ENCODE results near the gene ATXN2. TPM values are rescaled to one million over a fixed set of nuclear protein-coding genes. Genes with fewer than 3 reads are reported as not detected.
"Not testable (repeated sequence)": the region's sequence is repeated elsewhere in the genome, so short reads cannot be mapped to it uniquely, and the experiment has no call there.

ATXN2 gene
- total RNA-seq, 2 experiments from 2014 or later = 32.2 to 35.6 TPM

DNA sequence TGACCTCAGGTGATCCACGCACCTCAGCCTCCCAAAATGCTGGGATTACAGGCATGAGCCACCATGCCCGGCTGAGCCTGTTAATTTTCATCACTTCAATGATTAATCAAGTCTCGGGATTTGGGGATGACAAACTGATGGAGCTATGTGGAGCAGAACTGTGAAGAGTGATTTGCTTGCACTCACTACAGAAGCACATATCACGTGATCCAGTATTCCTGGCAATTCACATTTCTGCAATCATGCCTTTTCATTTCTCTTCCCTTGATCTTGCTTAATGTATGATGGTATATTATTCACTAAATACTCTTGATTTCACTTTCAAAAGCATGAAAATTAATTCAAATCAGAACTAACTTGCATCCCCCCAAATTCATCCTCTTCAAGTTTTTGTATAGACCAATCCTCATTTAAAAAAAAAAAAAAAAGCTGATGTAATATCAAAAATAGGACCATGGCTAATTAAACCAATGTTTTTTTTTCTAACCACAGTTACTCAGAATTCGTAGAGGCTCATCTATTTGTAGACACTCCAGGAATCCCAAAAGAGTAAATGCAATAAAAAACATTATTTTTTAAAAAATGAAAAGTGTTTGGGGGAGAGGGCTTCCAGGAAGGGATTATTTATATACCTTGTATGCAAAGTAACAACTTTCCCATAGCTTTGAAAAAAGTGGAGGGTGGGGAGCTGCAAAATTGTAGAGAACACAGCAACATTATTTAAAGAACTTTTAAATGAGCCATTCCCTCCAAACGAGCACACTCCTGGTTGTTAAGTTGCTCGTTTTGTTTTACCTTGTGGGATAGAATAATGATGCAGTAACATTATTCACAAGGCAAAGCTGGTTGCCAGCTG is 7.0 kb upstream of the ATXN2 start:
- H3K36me3 Mint-ChIP-seq (ENCODE audit: low read depth) = no peaks in the 10 kb centered on the region
- intact Hi-C loops (cut with micrococcal nuclease) = no loop called here
- ATAC-seq (no peak), DNase-seq (no peak)
- H3K4me3 Mint-ChIP-seq = no peak overlapping the region
- CTCF ChIA-PET = interaction anchor here (0.7 kb wide), 1 partner anchor 207 kb away, joined by 3 read pairs; no protein-coding TSS in a partner anchor
- H3K27me3 Mint-ChIP-seq = no peaks in the 10 kb centered on the region
- H3K27ac Mint-ChIP-seq = no peak overlapping the region
- POLR2A ChIA-PET = no interaction called here
- no peaks in the 10 kb centered on the region for H3K4me1 Mint-ChIP-seq (ENCODE audit: low read depth)
- TF ChIP-seq, protein P1, sequence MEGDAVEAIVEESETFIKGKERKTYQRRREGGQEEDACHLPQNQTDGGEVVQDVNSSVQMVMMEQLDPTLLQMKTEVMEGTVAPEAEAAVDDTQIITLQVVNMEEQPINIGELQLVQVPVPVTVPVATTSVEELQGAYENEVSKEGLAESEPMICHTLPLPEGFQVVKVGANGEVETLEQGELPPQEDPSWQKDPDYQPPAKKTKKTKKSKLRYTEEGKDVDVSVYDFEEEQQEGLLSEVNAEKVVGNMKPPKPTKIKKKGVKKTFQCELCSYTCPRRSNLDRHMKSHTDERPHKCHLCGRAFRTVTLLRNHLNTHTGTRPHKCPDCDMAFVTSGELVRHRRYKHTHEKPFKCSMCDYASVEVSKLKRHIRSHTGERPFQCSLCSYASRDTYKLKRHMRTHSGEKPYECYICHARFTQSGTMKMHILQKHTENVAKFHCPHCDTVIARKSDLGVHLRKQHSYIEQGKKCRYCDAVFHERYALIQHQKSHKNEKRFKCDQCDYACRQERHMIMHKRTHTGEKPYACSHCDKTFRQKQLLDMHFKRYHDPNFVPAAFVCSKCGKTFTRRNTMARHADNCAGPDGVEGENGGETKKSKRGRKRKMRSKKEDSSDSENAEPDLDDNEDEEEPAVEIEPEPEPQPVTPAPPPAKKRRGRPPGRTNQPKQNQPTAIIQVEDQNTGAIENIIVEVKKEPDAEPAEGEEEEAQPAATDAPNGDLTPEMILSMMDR (IDR thresholded peaks at IDR 0.05) = no peak
- no peaks in the 10 kb centered on the region for H3K9me3 Mint-ChIP-seq

DNA sequence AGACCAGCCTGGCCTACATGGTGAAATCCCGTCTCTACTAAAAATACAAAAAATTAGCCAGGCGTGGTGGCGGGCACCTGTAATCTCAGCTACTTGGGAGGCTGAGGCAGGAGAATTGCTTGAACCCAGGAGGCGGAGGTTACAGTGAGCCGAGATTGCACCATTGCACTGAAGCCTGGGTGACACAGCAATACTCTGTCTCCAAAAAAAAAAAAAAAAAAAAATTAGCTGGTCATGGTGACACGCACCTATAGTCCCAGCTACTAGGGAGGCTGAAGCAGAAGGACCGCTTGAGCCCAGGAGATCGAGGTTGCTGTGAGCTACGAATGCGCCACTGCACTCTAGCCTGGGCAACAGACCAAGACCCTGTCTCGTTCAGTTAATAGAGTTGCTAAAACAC is 3.7 kb upstream of the ATXN2 start:
- H3K4me1 Mint-ChIP-seq (ENCODE audit: low read depth); POLR2A ChIA-PET; DNase-seq; H3K27me3 Mint-ChIP-seq; H3K9me3 Mint-ChIP-seq; ATAC-seq; H3K27ac Mint-ChIP-seq; intact Hi-C loops (cut with micrococcal nuclease); CTCF ChIA-PET; H3K4me3 Mint-ChIP-seq; H3K36me3 Mint-ChIP-seq (ENCODE audit: low read depth): not testable (repeated sequence)

DNA sequence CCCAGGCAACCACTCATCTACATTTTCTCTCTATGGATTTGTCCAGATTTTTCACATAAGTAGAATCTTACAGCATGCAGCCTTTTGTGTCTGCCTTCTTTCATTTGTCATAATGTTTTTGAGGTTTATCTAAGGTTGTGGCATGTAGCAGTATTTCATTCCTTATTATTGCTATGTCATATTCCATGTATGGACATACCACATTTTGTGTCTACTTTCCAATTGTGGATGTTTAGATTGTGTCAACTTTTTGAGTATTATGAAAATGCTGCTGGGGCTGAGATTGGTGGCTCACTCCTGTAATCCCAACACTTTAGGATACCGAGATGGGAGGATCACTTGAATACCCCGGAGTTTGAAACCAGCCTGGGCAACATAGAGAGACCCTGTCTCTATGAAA is 3.2 kb upstream of the ATXN2 start:
- ATAC-seq (no peak), DNase-seq (no peak)
- no peaks in the 10 kb centered on the region for H3K27me3 Mint-ChIP-seq
- H3K9me3 Mint-ChIP-seq = no peaks in the 10 kb centered on the region
- no peak overlapping the region for H3K27ac Mint-ChIP-seq
- H3K4me3 Mint-ChIP-seq = no peak overlapping the region
- ChIA-PET POLR2A (no interaction called here), CTCF (no interaction called here)
- H3K36me3 Mint-ChIP-seq (ENCODE audit: low read depth) = peaks cover 2% of the 10 kb centered on the region
- H3K4me1 Mint-ChIP-seq (ENCODE audit: low read depth) = peaks cover 5% of the 10 kb centered on the region
- intact Hi-C loops (cut with micrococcal nuclease) = no loop called here
- TF ChIP-seq, protein P1 (IDR thresholded peaks at IDR 0.05) = no peak

DNA sequence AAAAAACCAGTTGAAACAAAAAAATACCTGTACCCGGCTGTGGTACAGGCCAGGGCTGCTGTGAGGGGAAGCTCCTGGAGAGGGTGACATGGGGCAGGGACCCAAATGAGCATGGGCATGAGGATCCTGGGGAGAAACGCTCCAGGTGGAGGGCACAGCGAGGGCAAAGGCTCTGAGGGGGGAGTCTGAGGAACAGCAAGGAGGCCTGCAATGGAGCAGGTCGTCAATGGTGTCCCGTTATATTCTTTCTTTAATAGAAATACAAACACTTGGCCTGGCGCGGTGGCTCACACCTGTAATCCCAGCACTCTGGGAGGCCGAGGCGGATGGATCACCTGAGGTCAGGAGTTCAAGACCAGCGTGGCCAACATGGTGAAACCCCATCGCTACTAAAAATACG is 1.9 kb upstream of the ATXN2 start:
- ATAC-seq; H3K27ac Mint-ChIP-seq; DNase-seq; POLR2A ChIA-PET; H3K36me3 Mint-ChIP-seq (ENCODE audit: low read depth); H3K4me3 Mint-ChIP-seq; H3K9me3 Mint-ChIP-seq; intact Hi-C loops (cut with micrococcal nuclease); CTCF ChIA-PET; H3K27me3 Mint-ChIP-seq: not testable (repeated sequence)
- H3K4me1 Mint-ChIP-seq (ENCODE audit: low read depth) = peaks cover 12% of the 10 kb centered on the region

DNA sequence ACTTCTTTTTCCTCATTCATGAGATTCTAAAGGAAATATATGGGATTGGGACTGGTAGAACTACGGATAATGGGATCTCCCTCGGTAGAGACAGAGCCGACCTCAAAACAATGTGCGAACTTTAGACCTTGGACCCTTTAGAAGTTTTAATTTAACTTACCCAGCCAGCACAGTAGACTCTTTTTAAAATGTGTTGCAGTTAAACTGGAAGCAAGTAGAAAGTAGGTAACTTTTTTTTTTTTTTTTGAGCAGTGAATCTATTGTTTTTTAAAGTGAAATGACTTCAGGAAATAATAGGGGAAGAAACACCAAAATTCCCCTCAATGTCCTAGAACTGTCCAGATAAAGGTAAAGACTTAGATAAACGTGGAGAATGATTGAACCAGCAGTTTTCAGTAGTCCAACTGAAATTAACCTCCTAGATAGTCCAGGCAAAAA is 1.1 kb upstream of the ATXN2 start:
- H3K4me1 Mint-ChIP-seq (ENCODE audit: low read depth) = peaks cover 18% of the 10 kb centered on the region
- TF ChIP-seq, protein P1 (IDR thresholded peaks at IDR 0.05) = no peak
- H3K9me3 Mint-ChIP-seq = no peaks in the 10 kb centered on the region
- peak overlapping the region; percentile 82 for H3K4me3 Mint-ChIP-seq
- POLR2A ChIA-PET = no interaction called here
- no peaks in the 10 kb centered on the region for H3K27me3 Mint-ChIP-seq
- ATAC-seq = no peak
- CTCF ChIA-PET = no interaction called here
- intact Hi-C loops (cut with micrococcal nuclease) = no loop called here
- H3K27ac Mint-ChIP-seq = peak overlapping the region; percentile 90
- DNase-seq = no peak
- H3K36me3 Mint-ChIP-seq (ENCODE audit: low read depth) = peaks cover 8% of the 10 kb centered on the region

DNA sequence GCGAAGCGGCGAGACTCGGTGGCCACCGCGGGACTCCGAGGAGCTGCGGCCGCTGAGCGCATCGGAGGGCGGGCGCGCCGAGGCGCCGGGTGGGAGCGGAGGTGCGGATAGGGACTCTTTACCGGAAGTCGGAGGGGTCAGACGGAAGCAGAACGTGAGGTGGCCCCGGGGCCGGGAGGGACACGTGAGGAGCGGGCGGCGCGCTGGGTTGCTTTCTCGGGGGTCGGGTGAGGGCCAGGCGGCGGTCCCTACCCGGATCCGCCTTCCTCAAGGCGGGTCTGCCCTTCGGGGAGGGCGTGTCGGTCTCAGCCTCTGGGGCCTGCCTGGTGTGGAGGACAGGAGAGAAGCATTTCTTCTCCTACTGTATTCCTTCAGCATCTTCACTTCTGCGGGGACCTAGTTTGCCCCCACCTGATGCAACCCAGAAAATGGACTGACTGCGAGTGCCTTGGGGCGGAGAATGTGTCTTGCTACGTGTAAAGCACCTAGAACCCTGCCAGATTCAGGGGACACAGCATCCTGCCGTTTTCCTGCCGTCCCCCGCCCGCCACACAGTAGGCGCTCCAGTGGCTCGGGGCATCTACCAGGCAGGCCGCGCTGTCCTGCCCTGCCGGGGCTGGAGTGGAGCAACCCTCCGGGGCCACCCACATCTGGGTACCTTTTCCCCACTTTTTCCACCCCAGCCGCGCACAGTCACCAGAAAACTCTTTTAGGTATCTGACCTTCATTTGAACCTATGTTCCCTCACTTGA is 514 bp upstream of the ATXN2 start:
- Mint-ChIP-seq H3K4me1 (ENCODE audit: low read depth) (peaks cover 23% of the 10 kb centered on the region), H3K27me3 (no peaks in the 10 kb centered on the region), H3K27ac (peak overlapping the region; percentile 90), H3K9me3 (no peaks in the 10 kb centered on the region), H3K36me3 (ENCODE audit: low read depth) (peaks cover 8% of the 10 kb centered on the region), H3K4me3 (peak overlapping the region; percentile 82)
- intact Hi-C loops (cut with micrococcal nuclease) = no loop called here
- ChIA-PET POLR2A (no interaction called here), CTCF (no interaction called here)
- TF ChIP-seq, protein P1 (IDR thresholded peaks at IDR 0.05) = no peak
- ATAC-seq (peak; percentile 84), DNase-seq (peak; percentile 90)

Measured in activated CD8-positive, alpha-beta T cell treated with anti-CD3 and anti-CD28 coated beads for 36 hours (primary cell).